ENCODE data around the gene STK32C.

STK32C gene

DNA sequence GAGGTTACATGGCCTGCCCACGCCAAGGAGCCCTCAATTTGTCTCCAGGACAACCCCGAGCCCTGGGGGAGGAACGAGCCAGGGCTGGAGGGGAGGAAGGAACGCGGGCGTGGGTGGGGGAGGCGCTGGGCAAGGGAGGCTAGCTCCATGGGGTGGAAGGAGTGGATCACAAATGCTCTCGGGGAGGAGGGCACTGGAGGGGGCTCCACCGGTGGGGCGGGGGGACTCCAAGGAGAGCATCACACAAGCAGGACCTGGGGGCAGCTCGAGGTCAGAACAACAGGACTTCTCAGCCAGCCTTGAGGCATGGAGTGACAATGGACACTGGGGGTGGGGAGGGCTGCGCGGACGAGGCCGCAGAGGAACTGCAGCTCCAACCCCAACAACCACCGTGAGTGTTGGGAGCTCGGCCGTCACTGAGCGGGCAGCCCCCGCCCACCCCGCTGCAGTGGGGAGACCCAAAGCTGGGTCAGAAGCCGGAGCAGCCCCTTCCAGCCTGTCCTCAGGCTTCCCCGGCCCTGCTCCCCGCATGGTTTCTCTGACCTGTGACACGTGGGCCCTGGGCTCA is 41.1 kb downstream of the STK32C start:
- H3K4me3 ChIP-seq (ENCODE audit: low read depth, low read length): no peak overlapping the region
- DNase-seq (ENCODE audit: low read depth): no peak
- TF ChIP-seq CTCF (conservative IDR thresholded peaks at IDR 0.05; ENCODE audit: low read depth, low read length): no peak

DNA sequence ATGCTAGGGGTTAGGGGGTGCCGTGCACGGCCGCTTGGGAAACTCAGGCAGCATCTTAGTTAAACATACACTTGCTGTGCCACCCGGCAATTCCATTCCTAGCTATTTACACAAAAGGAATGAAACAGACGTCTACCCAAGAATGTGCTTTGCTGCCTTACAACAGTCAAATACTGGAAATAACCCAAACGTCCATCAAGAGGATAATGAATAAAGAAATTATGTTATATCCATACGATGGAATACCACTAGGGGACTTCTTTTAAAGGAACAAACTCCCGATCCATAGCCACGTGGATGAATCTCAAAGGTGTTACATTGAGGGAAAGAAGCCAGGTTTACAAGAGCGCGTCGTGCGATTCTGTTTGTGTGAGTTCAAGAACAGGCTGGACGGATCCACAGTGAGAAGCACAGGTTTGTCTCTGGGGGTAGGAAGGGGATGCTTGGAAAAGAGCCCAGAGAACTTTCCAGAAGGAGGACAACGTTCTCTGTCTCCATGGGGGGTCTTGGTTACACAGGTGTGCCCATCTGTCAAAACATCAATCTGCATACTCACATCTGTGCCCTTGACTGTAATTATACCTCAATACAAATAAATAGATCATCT is 41.8 kb downstream of the STK32C start:
- no peak overlapping the region for H3K4me3 ChIP-seq (ENCODE audit: low read depth, low read length)
- peak; percentile 5 for TF ChIP-seq CTCF (conservative IDR thresholded peaks at IDR 0.05; ENCODE audit: low read depth, low read length)
- DNase-seq (ENCODE audit: low read depth): peak; percentile 48

- DNase-seq (ENCODE audit: low read depth): peak; percentile 15
- TF ChIP-seq CTCF (conservative IDR thresholded peaks at IDR 0.05; ENCODE audit: low read depth, low read length): no peak
Measured at GRCh38 chr10:132264966-132265889, 42.5 kb downstream of the STK32C start.

GRCh38 chr10:132264306-132264950 is 43.3 kb downstream of the STK32C start:
- H3K4me3 ChIP-seq (ENCODE audit: low read depth, low read length): no peak overlapping the region
- no peak for DNase-seq (ENCODE audit: low read depth)
- no peak for TF ChIP-seq CTCF (conservative IDR thresholded peaks at IDR 0.05; ENCODE audit: low read depth, low read length)

More at GRCh38 chr10:132264966-132265889, 42.5 kb downstream of the STK32C start:
- H3K4me3 ChIP-seq (ENCODE audit: low read depth, low read length): no peak overlapping the region

GRCh38 chr10:132263866-132264265 is 43.9 kb downstream of the STK32C start:
- no peak overlapping the region for H3K4me3 ChIP-seq (ENCODE audit: low read depth, low read length)
- no peak for DNase-seq (ENCODE audit: low read depth)
- TF ChIP-seq CTCF (conservative IDR thresholded peaks at IDR 0.05; ENCODE audit: low read depth, low read length): no peak

GRCh38 chr10:132259702-132260482 is 47.9 kb downstream of the STK32C start:
- TF ChIP-seq CTCF (conservative IDR thresholded peaks at IDR 0.05; ENCODE audit: low read depth, low read length): no peak
- no peak overlapping the region for H3K4me3 ChIP-seq (ENCODE audit: low read depth, low read length)
- no peak for DNase-seq (ENCODE audit: low read depth)

Measured in choroid plexus epithelial cell (primary cell).